K562 (cell line): Measurements from ENCODE around the gene HSPA1L. TPM values are rescaled to one million over a fixed set of nuclear protein-coding genes. Genes with fewer than 3 reads are reported as not detected.

ENCODE experiments used
- ARNT ChIP-seq, 2 experiments: fragments of 450-650 bp; IDR thresholded peaks; 2 replicates each; pipeline ENCODE4 v1.6.1; 2016; ENCODE audit warnings: mild to moderate bottlenecking in 1 of 2
- CEBPB ChIP-seq: fragments of 450-650 bp; IDR thresholded peaks from 2 replicates; pipeline ENCODE4 v1.6.1; 2016; ENCODE audit warnings: missing genetic modification characterization, missing compliant biosample characterization
- CHCHD3 ChIP-seq: fragments of 250-450 bp; sonication (Bioruptor Pico); IDR thresholded peaks from 2 replicates; pipeline ENCODE4 v2.1.2; 2022; ENCODE audit warnings: mild to moderate bottlenecking
- GABPB2 ChIP-seq: fragments of 250-450 bp; sonication (Bioruptor Pico); conservative IDR thresholded peaks from 2 replicates; pipeline ENCODE4 v1.5.1; 2021; ENCODE audit warnings: mild to moderate bottlenecking
- MAZ ChIP-seq, 2 experiments: fragments of 450-650 bp in 1 of 2; sonication (generic) in 1 of 2; formaldehyde crosslinking; IDR thresholded peaks in 1 of 2; conservative IDR thresholded peaks in 1 of 2; 2 replicates each; pipeline versions ENCODE4 v1.4.0 to v1.5.0; 2020; ENCODE audit warnings: mild to moderate bottlenecking in 1 of 2, missing genetic modification reagents in 1 of 2
- MCM3 ChIP-seq: fragments of 450-650 bp; IDR thresholded peaks from 2 replicates; pipeline ENCODE4 v1.6.1; 2016
- OTX1 ChIP-seq: fragments of 450-650 bp; formaldehyde crosslinking; IDR thresholded peaks from 2 replicates; pipeline ENCODE4 v1.4.0; 2022; ENCODE audit warnings: mild to moderate bottlenecking
- PTTG1 ChIP-seq: fragments of 450-650 bp; IDR thresholded peaks from 2 replicates; pipeline ENCODE4 v1.6.1; 2016; ENCODE audit warnings: low read depth, mild to moderate bottlenecking, missing genetic modification characterization, missing compliant biosample characterization
- RBM15 ChIP-seq: fragments of 200-400 bp; formaldehyde crosslinking; IDR thresholded peaks from 2 replicates; pipeline ENCODE4 v1.6.1; 2018; ENCODE audit warnings: mild to moderate bottlenecking, low read length, moderate library complexity; ENCODE audit not compliant: insufficient read depth
- SETDB1 ChIP-seq: IDR thresholded peaks from one replicate; pipeline ENCODE4 v1.6.1; 2012; ENCODE audit warnings: low read length, control low read depth, inconsistent platforms
- ZNF274 ChIP-seq: IDR thresholded peaks from 2 replicates; pipeline ENCODE4 v1.6.1; 2011; ENCODE audit warnings: low read depth, mild to moderate bottlenecking, low read length, moderate library complexity, borderline replicate concordance
- ZNF561 ChIP-seq: fragments of 450-650 bp; formaldehyde crosslinking; conservative IDR thresholded peaks from 2 replicates; pipeline ENCODE4 v1.4.0; 2020; ENCODE audit warnings: mild to moderate bottlenecking, moderate library complexity
- polyA plus RNA-seq, 8 experiments: library from polyadenylated mRNA; depleted of rRNA in 4 of 8; stranded (reverse) in 5 of 8; unstranded in 3 of 8; fragments of >200 nt; fragmentation: Nextera tagmentation in 2 of 8; fragmentation: Illumina TruSeq in 1 of 8; extraction: Ambion mirVana in 2 of 8; extraction: Trizol in 1 of 8; gene quantifications; 2 replicates each; pipeline versions ENCODE4 v1.2.1 to v1.2.3, GENCODE V29; 2011 to 2014; ENCODE audit warnings: inconsistent platforms in 1 of 8, missing spikeins in 1 of 8
- total RNA-seq, 7 experiments: library from RNA; depleted of rRNA in 6 of 7; stranded (reverse); fragments of >200 nt in 6 of 7; fragmentation: Illumina TruSeq in 2 of 7; extraction: Trizol in 2 of 7; gene quantifications; 2 replicates each; pipeline versions ENCODE4 v1.2.1 to v1.2.3, GENCODE V29; 2011 to 2021; ENCODE audit warnings: low replicate concordance in 1 of 7
- TF ChIP-seq, protein P1 (sequence below): sonication (generic); formaldehyde crosslinking; IDR thresholded peaks from 2 replicates; pipeline ENCODE4 v1.8.0; 2022; ENCODE audit warnings: mild to moderate bottlenecking, missing genetic modification reagents
- TF ChIP-seq, protein P2 (sequence below): fragments of 250-450 bp; sonication (Bioruptor Pico); IDR thresholded peaks from 2 replicates; pipeline ENCODE4 v1.5.0; 2020; ENCODE audit warnings: mild to moderate bottlenecking
- TF ChIP-seq, protein P3 (sequence below): fragments of 250-450 bp; sonication (Bioruptor Pico); IDR thresholded peaks from 2 replicates; pipeline ENCODE4 v1.8.0; 2022; ENCODE audit warnings: inconsistent platforms
- TF ChIP-seq, protein P4 (sequence below): fragments of 250-450 bp; sonication (Bioruptor Pico); IDR thresholded peaks from 2 replicates; pipeline ENCODE4 v1.8.0; 2021; ENCODE audit warnings: borderline replicate concordance, mild to moderate bottlenecking, moderate library complexity; ENCODE audit not compliant: poor library complexity, severe bottlenecking
- TF ChIP-seq, protein P5 (sequence below): fragments of 450-650 bp; IDR thresholded peaks from 2 replicates; pipeline ENCODE4 v1.6.1; 2016; ENCODE audit warnings: borderline replicate concordance
- TF ChIP-seq, protein P6 (sequence below): IDR thresholded peaks from 2 replicates; pipeline ENCODE4 v1.6.1; 2011; ENCODE audit warnings: borderline replicate concordance, low read depth, mild to moderate bottlenecking, moderate library complexity, low read length; ENCODE audit not compliant: insufficient read depth, poor library complexity, severe bottlenecking
- TF ChIP-seq, protein P7 (sequence below): fragments of 450-650 bp; IDR thresholded peaks from 2 replicates; pipeline ENCODE4 v1.6.1; 2016

Gene HSPA1L
- total and polyA plus RNA-seq, 9 of the 15 experiments (the other 6 are each of a cell fraction or from before 2014, with no cell fraction given) = 0.14 to 2.1 (median 1.3) TPM

DNA sequence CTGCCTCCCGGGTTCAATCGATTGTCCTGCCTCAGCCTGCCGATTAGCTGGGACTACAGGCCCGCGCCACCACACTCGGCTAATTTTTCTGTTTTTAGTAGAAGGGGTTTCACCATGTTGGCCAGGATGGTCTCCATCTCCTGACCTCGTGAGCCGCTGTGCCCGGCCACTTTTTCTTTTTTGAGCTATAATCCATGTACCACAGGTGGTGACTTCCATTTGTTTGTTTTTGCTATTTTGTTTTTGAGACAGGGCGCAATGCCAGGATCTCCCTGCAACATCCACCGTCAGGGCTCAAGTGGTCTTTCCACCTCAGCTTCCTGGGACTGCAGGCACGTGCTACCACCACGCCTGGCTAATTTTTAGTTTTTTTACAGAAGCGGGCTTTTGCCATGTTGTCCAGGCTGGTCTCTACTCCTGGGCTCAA lies 21.0 kb upstream of the HSPA1L start (continued):
- TF ChIP-seq GABPB2 (CRISPR knock-in tag) (0 out of 2 replicates have a peak, but pooled peaks have one; percentile 32), RBM15 (no peak), SETDB1 (no peak), MCM3 (no peak), MAZ (CRISPR knock-in tag; conservative IDR thresholded peaks at IDR 0.05 in 1 of 2, IDR thresholded peaks at IDR 0.05 in 1 of 2) (no peak), ZNF274 (no peak), ZNF561 (no peak), CEBPB (tag) (no peak), CHCHD3 (CRISPR knock-in tag) (no peak), PTTG1 (tag) (no peak), OTX1 (no peak), ARNT (IDR thresholded peaks at IDR 0.05) (no peak)
- TF ChIP-seq, protein P1, sequence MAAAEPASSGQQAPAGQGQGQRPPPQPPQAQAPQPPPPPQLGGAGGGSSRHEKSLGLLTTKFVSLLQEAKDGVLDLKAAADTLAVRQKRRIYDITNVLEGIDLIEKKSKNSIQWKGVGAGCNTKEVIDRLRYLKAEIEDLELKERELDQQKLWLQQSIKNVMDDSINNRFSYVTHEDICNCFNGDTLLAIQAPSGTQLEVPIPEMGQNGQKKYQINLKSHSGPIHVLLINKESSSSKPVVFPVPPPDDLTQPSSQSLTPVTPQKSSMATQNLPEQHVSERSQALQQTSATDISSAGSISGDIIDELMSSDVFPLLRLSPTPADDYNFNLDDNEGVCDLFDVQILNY (CRISPR knock-in tag) = no peak
- TF ChIP-seq, protein P2, sequence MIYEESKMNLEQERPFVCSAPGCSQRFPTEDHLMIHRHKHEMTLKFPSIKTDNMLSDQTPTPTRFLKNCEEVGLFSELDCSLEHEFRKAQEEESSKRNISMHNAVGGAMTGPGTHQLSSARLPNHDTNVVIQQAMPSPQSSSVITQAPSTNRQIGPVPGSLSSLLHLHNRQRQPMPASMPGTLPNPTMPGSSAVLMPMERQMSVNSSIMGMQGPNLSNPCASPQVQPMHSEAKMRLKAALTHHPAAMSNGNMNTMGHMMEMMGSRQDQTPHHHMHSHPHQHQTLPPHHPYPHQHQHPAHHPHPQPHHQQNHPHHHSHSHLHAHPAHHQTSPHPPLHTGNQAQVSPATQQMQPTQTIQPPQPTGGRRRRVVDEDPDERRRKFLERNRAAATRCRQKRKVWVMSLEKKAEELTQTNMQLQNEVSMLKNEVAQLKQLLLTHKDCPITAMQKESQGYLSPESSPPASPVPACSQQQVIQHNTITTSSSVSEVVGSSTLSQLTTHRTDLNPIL (CRISPR knock-in tag) = no peak
- TF ChIP-seq, protein P3, sequence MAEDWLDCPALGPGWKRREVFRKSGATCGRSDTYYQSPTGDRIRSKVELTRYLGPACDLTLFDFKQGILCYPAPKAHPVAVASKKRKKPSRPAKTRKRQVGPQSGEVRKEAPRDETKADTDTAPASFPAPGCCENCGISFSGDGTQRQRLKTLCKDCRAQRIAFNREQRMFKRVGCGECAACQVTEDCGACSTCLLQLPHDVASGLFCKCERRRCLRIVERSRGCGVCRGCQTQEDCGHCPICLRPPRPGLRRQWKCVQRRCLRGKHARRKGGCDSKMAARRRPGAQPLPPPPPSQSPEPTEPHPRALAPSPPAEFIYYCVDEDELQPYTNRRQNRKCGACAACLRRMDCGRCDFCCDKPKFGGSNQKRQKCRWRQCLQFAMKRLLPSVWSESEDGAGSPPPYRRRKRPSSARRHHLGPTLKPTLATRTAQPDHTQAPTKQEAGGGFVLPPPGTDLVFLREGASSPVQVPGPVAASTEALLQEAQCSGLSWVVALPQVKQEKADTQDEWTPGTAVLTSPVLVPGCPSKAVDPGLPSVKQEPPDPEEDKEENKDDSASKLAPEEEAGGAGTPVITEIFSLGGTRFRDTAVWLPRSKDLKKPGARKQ = no peak
- TF ChIP-seq, protein P4, sequence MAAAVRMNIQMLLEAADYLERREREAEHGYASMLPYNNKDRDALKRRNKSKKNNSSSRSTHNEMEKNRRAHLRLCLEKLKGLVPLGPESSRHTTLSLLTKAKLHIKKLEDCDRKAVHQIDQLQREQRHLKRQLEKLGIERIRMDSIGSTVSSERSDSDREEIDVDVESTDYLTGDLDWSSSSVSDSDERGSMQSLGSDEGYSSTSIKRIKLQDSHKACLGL = no peak
- TF ChIP-seq, protein P5, sequence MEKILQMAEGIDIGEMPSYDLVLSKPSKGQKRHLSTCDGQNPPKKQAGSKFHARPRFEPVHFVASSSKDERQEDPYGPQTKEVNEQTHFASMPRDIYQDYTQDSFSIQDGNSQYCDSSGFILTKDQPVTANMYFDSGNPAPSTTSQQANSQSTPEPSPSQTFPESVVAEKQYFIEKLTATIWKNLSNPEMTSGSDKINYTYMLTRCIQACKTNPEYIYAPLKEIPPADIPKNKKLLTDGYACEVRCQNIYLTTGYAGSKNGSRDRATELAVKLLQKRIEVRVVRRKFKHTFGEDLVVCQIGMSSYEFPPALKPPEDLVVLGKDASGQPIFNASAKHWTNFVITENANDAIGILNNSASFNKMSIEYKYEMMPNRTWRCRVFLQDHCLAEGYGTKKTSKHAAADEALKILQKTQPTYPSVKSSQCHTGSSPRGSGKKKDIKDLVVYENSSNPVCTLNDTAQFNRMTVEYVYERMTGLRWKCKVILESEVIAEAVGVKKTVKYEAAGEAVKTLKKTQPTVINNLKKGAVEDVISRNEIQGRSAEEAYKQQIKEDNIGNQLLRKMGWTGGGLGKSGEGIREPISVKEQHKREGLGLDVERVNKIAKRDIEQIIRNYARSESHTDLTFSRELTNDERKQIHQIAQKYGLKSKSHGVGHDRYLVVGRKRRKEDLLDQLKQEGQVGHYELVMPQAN = peak; percentile 86
- TF ChIP-seq, protein P6, sequence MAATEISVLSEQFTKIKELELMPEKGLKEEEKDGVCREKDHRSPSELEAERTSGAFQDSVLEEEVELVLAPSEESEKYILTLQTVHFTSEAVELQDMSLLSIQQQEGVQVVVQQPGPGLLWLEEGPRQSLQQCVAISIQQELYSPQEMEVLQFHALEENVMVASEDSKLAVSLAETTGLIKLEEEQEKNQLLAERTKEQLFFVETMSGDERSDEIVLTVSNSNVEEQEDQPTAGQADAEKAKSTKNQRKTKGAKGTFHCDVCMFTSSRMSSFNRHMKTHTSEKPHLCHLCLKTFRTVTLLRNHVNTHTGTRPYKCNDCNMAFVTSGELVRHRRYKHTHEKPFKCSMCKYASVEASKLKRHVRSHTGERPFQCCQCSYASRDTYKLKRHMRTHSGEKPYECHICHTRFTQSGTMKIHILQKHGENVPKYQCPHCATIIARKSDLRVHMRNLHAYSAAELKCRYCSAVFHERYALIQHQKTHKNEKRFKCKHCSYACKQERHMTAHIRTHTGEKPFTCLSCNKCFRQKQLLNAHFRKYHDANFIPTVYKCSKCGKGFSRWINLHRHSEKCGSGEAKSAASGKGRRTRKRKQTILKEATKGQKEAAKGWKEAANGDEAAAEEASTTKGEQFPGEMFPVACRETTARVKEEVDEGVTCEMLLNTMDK = no peak
- TF ChIP-seq, protein P7, sequence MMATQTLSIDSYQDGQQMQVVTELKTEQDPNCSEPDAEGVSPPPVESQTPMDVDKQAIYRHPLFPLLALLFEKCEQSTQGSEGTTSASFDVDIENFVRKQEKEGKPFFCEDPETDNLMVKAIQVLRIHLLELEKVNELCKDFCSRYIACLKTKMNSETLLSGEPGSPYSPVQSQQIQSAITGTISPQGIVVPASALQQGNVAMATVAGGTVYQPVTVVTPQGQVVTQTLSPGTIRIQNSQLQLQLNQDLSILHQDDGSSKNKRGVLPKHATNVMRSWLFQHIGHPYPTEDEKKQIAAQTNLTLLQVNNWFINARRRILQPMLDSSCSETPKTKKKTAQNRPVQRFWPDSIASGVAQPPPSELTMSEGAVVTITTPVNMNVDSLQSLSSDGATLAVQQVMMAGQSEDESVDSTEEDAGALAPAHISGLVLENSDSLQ = no peak
